Neural progenitor cell (in vitro differentiated cells): ENCODE results near the gene OTOGL. TPM values are rescaled to one million over a fixed set of nuclear protein-coding genes. Genes with fewer than 3 reads are reported as not detected.

Experiments used
- DNase-seq: peaks from one replicate; pipeline ENCODE4 v3.0.0-alpha.2; 2016; ENCODE audit warnings: low spot score
- H2AFZ ChIP-seq: fragments of 200-600 bp; sonication (generic); replicated peaks from 2 replicates; pipeline ENCODE4 v1.6.1; 2016; ENCODE audit warnings: antibody characterized with exemption
- H3F3A ChIP-seq: fragments of 200-600 bp; sonication (generic); 2 replicates; pipeline ENCODE4 v1.6.1; 2016; ENCODE audit warnings: antibody characterized with exemption, low read depth
- H3K27ac ChIP-seq: fragments of 200-600 bp; sonication (generic); 2 replicates; pipeline ENCODE4 v1.5.1; 2016; ENCODE audit warnings: mild to moderate bottlenecking
- H3K27me3 ChIP-seq: fragments of 200-600 bp; sonication (generic); 2 replicates; pipeline ENCODE4 v1.6.1; 2016; ENCODE audit warnings: mild to moderate bottlenecking, moderate library complexity
- H3K36me3 ChIP-seq: fragments of 200-600 bp; sonication (generic); 2 replicates; pipeline ENCODE4 v1.5.1; 2016
- H3K4me1 ChIP-seq: fragments of 200-600 bp; sonication (generic); 2 replicates; pipeline ENCODE4 v1.6.1; 2016; ENCODE audit warnings: mixed run types
- H3K4me2 ChIP-seq: fragments of 200-600 bp; sonication (generic); 2 replicates; pipeline ENCODE4 v1.6.1; 2016
- H3K4me3 ChIP-seq: fragments of 200-600 bp; sonication (generic); 2 replicates; pipeline ENCODE4 v1.5.1; 2016
- H3K79me2 ChIP-seq: fragments of 200-600 bp; sonication (generic); 2 replicates; pipeline ENCODE4 v1.6.1; 2016; ENCODE audit warnings: low read depth
- H3K9ac ChIP-seq: fragments of 200-600 bp; sonication (generic); 2 replicates; pipeline ENCODE4 v1.6.1; 2016
- H3K9me3 ChIP-seq: fragments of 200-600 bp; sonication (generic); 2 replicates; pipeline ENCODE4 v1.5.1; 2016; ENCODE audit warnings: low read depth
- H4K20me1 ChIP-seq: fragments of 200-600 bp; sonication (generic); 2 replicates; pipeline ENCODE4 v1.6.1; 2016; ENCODE audit warnings: low read depth
- H3K27ac Mint-ChIP-seq: 3 replicates; pipeline ENCODE4 v1.8.0; 2021; ENCODE audit warnings: mixed read lengths
- H3K27me3 Mint-ChIP-seq: 2 replicates; pipeline ENCODE4 v1.8.0; 2022; ENCODE audit warnings: low read depth, mild to moderate bottlenecking, inconsistent platforms, moderate library complexity, mixed read lengths; ENCODE audit not compliant: insufficient read depth
- H3K36me3 Mint-ChIP-seq: 3 replicates; pipeline ENCODE4 v1.8.0; 2021; ENCODE audit warnings: mixed read lengths
- H3K4me1 Mint-ChIP-seq: 3 replicates; pipeline ENCODE4 v1.8.0; 2021; ENCODE audit warnings: mixed read lengths
- H3K4me3 Mint-ChIP-seq: 3 replicates; pipeline ENCODE4 v1.8.0; 2021; ENCODE audit warnings: mild to moderate bottlenecking, moderate library complexity, mixed read lengths
- H3K9me3 Mint-ChIP-seq: 3 replicates; pipeline ENCODE4 v1.8.0; 2020; ENCODE audit warnings: mixed read lengths
- EZH2 ChIP-seq: fragments of 200-600 bp; sonication (generic); IDR thresholded peaks from 2 replicates; pipeline ENCODE4 v1.6.1; 2017; ENCODE audit warnings: antibody characterized with exemption, mild to moderate bottlenecking, moderate library complexity
- EZH2phosphoT487 ChIP-seq: fragments of 200-600 bp; sonication (generic); IDR thresholded peaks from 2 replicates; pipeline ENCODE4 v1.6.1; 2017; ENCODE audit warnings: antibody characterized with exemption
- total RNA-seq: library from RNA; depleted of rRNA; stranded (reverse); fragments of >200 nt; gene quantifications from 2 replicates; pipeline ENCODE4 v1.2.3, GENCODE V29; 2015; ENCODE audit warnings: low replicate concordance
- TF ChIP-seq, protein P1 (sequence below): fragments of 200-600 bp; sonication (generic); IDR thresholded peaks from 2 replicates; pipeline ENCODE4 v1.5.1; 2017; ENCODE audit warnings: antibody characterized with exemption, mild to moderate bottlenecking

The OTOGL gene
- total RNA-seq, 1 donor from 2014 or later = 0.13 TPM

DNA sequence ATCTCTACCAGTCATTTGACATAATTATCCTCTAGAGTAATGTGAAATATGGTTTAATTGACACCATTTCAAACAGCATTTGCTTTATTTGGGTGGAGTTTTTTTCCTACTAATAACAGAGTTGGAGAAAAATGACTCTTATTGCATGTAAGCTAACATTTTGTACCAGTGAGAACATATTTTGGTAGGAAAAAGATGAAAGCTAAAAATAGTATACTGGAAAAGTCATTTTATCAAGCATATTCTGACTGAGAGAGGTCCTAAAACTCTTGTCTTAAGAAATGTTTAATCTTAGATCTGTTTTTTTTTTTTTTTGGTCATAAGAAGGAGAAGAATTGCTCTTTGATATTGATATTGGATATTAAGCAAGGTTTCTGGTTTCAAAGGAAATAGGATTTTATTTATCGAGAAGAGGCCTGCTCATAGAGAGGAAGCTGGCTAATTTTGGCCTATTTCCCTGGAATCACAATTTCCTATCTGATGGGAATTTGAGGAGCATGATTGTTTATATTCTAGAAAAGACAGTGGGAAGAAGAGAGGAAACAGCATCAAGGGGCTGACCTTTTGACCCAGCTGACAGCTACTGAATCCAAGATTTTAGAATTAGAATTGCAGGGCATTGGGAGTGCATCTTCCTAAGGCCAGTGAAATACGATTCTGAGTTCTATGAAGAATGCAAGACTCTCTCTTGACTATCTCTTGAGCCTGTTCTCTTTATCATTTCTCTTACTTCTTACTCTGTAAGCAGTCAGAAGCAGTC is 19.4 kb downstream of the OTOGL start:
- DNase-seq = no peak
- Histone ChIP-seq H3K4me2 (no peak overlapping the region), H4K20me1 (no peaks in the 10 kb centered on the region), H3K27ac (no peak overlapping the region), H3K36me3 (no peaks in the 10 kb centered on the region), H3F3A (no peaks in the 10 kb centered on the region), H3K9me3 (no peaks in the 10 kb centered on the region), H3K79me2 (no peaks in the 10 kb centered on the region), H3K4me3 (no peak overlapping the region), H3K4me1 (peaks cover 12% of the 10 kb centered on the region), H2AFZ (no peak overlapping the region), H3K9ac (no peak overlapping the region), H3K27me3 (no peaks in the 10 kb centered on the region)
- H3K27me3 Mint-ChIP-seq = no peaks in the 10 kb centered on the region
- peaks cover 6% of the 10 kb centered on the region for H3K9me3 Mint-ChIP-seq
- no peak overlapping the region for H3K4me3 Mint-ChIP-seq
- H3K4me1 Mint-ChIP-seq = peaks cover 11% of the 10 kb centered on the region
- H3K27ac Mint-ChIP-seq = peak overlapping the region; percentile 29
- H3K36me3 Mint-ChIP-seq = no peaks in the 10 kb centered on the region
- TF ChIP-seq EZH2 = no peak
- TF ChIP-seq, protein P1, sequence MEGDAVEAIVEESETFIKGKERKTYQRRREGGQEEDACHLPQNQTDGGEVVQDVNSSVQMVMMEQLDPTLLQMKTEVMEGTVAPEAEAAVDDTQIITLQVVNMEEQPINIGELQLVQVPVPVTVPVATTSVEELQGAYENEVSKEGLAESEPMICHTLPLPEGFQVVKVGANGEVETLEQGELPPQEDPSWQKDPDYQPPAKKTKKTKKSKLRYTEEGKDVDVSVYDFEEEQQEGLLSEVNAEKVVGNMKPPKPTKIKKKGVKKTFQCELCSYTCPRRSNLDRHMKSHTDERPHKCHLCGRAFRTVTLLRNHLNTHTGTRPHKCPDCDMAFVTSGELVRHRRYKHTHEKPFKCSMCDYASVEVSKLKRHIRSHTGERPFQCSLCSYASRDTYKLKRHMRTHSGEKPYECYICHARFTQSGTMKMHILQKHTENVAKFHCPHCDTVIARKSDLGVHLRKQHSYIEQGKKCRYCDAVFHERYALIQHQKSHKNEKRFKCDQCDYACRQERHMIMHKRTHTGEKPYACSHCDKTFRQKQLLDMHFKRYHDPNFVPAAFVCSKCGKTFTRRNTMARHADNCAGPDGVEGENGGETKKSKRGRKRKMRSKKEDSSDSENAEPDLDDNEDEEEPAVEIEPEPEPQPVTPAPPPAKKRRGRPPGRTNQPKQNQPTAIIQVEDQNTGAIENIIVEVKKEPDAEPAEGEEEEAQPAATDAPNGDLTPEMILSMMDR = no peak
- TF ChIP-seq EZH2phosphoT487 = no peak

DNA sequence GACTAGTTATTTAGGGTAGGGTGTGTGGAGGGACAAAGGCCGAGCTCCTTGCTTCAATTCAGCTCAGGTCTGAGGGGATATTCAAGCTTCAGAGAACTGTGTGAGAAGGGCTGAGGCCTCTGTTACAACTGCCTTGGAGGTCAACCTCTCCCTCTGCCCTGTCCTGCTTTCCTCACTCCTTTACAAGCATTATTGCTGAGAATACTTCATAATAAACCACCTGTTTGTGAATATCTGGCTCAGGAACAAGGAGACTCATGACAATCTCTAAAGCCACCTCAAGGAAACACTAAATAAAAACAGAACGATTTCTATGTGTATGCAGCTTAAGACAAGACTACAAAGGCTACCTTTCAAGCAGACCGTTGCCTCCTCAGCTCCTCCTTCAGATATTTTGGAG is 21.7 kb downstream of the OTOGL start:
- no peak overlapping the region for H3K4me3 ChIP-seq
- no peaks in the 10 kb centered on the region for H3K9me3 ChIP-seq
- no peak for DNase-seq
- peak overlapping the region; percentile 5 for H3K27ac Mint-ChIP-seq
- H3K27me3 Mint-ChIP-seq = no peaks in the 10 kb centered on the region
- no peak overlapping the region for H3K9ac ChIP-seq
- no peaks in the 10 kb centered on the region for H3F3A ChIP-seq
- H3K79me2 ChIP-seq = no peaks in the 10 kb centered on the region
- peaks cover 12% of the 10 kb centered on the region for H3K4me1 ChIP-seq
- no peaks in the 10 kb centered on the region for H4K20me1 ChIP-seq
- H3K9me3 Mint-ChIP-seq = no peaks in the 10 kb centered on the region
- H3K36me3 Mint-ChIP-seq = no peaks in the 10 kb centered on the region
- TF ChIP-seq, protein P1 = no peak
- no peak for TF ChIP-seq EZH2
- TF ChIP-seq EZH2phosphoT487 = no peak
- H3K4me3 Mint-ChIP-seq = no peak overlapping the region
- no peak overlapping the region for H3K4me2 ChIP-seq
- H3K36me3 ChIP-seq = no peaks in the 10 kb centered on the region
- H2AFZ ChIP-seq = peak overlapping the region; percentile 86
- no peaks in the 10 kb centered on the region for H3K27me3 ChIP-seq
- H3K27ac ChIP-seq = no peak overlapping the region
- peaks cover 11% of the 10 kb centered on the region for H3K4me1 Mint-ChIP-seq

DNA sequence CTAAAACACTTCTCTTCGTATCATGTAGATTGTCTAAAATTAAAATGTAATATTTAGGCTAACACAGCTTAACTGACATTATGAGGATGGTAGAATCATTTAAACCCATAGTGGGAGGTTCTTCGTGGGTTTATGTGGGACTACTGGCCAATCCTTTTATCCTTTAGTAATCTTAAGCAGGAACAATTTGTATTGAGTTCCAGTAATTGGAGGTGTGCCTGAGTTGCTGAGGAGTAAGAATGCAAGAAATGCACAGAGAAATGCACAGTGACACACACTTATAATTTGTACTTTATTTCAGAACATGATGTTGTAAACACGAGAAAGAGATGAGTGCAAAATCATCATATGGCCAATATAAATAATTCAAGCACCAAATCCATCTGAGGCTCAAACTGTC is 22.3 kb downstream of the OTOGL start:
- H3K4me3 Mint-ChIP-seq = no peak overlapping the region
- no peaks in the 10 kb centered on the region for H3F3A ChIP-seq
- no peaks in the 10 kb centered on the region for H3K9me3 Mint-ChIP-seq
- H3K27me3 Mint-ChIP-seq = no peaks in the 10 kb centered on the region
- H3K36me3 ChIP-seq = no peaks in the 10 kb centered on the region
- no peaks in the 10 kb centered on the region for H3K36me3 Mint-ChIP-seq
- no peaks in the 10 kb centered on the region for H3K27me3 ChIP-seq
- peak overlapping the region; percentile 5 for H3K27ac Mint-ChIP-seq
- no peak overlapping the region for H3K4me3 ChIP-seq
- no peaks in the 10 kb centered on the region for H3K79me2 ChIP-seq
- H4K20me1 ChIP-seq = no peaks in the 10 kb centered on the region
- H3K4me2 ChIP-seq = no peak overlapping the region
- H3K27ac ChIP-seq = no peak overlapping the region
- no peaks in the 10 kb centered on the region for H3K9me3 ChIP-seq
- no peak overlapping the region for H3K9ac ChIP-seq
- TF ChIP-seq EZH2 (no peak), EZH2phosphoT487 (no peak)
- TF ChIP-seq, protein P1 = no peak
- no peak for DNase-seq
- no peak overlapping the region for H2AFZ ChIP-seq
- H3K4me1 Mint-ChIP-seq = peaks cover 11% of the 10 kb centered on the region
- H3K4me1 ChIP-seq = peaks cover 12% of the 10 kb centered on the region
